Peyer's patch (tissue), 4 donors: Measurements from ENCODE around the gene CD248. TPM values are rescaled to one million over a fixed set of nuclear protein-coding genes. Genes with fewer than 3 reads are reported as not detected.
A peak's percentile ranks its signal among the peaks of the same experiment; 100 is the strongest.

Source experiments
- DNase-seq, 3 donors: peaks; one replicate each; pipeline ENCODE4 v3.0.0-alpha.2; 2017 to 2019
- H3K27ac ChIP-seq, 4 donors: fragments of 200-600 bp; sonication (generic); one replicate each; pipeline ENCODE4 v1.5.1; 2016 to 2019
- H3K27me3 ChIP-seq, 2 donors: fragments of 200-600 bp; sonication (generic); one replicate each; pipeline ENCODE4 v1.5.1; 2019
- H3K36me3 ChIP-seq, 3 donors: fragments of 200-600 bp; sonication (generic); one replicate each; pipeline ENCODE4 v1.5.1; 2016 to 2019
- H3K4me1 ChIP-seq, 4 donors: fragments of 200-600 bp; sonication (generic); one replicate each; pipeline ENCODE4 v1.5.1; 2016 to 2019
- H3K4me3 ChIP-seq, 4 donors: fragments of 200-600 bp; sonication (generic); 1 replicate in 3 of 4; 2 replicates in 1 of 4; pipeline ENCODE4 v1.5.1; 2016 to 2019; ENCODE audit warnings: mild to moderate bottlenecking in 1 of 4
- H3K9me3 ChIP-seq, 4 donors: fragments of 200-600 bp; sonication (generic); one replicate each; pipeline ENCODE4 v1.5.1; 2016 to 2019; ENCODE audit warnings: mild to moderate bottlenecking in 1 of 4
- CTCF ChIP-seq, 6 experiments: fragments of 450-650 bp in 4 of 6; fragments of 200-600 bp in 2 of 6; sonication (generic) in 1 of 6; IDR thresholded peaks; one replicate each; pipeline ENCODE4 v1.5.1; 2017 to 2019; ENCODE audit warnings: antibody characterized with exemption in 6 of 6, mild to moderate bottlenecking in 3 of 6, moderate library complexity in 1 of 6
- POLR2A ChIP-seq, 2 donors: fragments of 450-650 bp; IDR thresholded peaks; one replicate each; pipeline ENCODE4 v1.5.1; 2017; ENCODE audit warnings: antibody characterized with exemption in 2 of 2, mild to moderate bottlenecking in 2 of 2, moderate library complexity in 2 of 2
- total RNA-seq, 4 donors: library from RNA; depleted of rRNA; stranded (reverse); fragments of >200 nt; gene quantifications; one replicate each; pipeline ENCODE4 v1.1.0, GENCODE V29; 2016

Gene CD248
- total RNA-seq, 4 donors from 2014 or later, result 2.9 to 44.6 (median 12.0) TPM

- Histone ChIP-seq H3K4me3 (peak within 1 kb of the TSS; percentile 66 to 99 (median 90)), H3K27me3 (no peaks in the 10 kb centered on the region), H3K36me3 (peaks cover 0 to 22% (median 0%) of the 10 kb centered on the region in 3 donors), H3K9me3 (no peaks in the 10 kb centered on the region), H3K27ac (peak within 1 kb of the TSS; percentile 72 to 99 (median 78)), H3K4me1 (peaks cover 18 to 46% (median 20%) of the 10 kb centered on the region in 4 donors)
- TF ChIP-seq CTCF (IDR thresholded peaks at IDR 0.05) (peak in 4 of 6 experiments; percentile 35 to 58 (median 44)), POLR2A (IDR thresholded peaks at IDR 0.05) (peak; percentile 89 to 93)
- peak; percentile 98 to 99 (median 99) for DNase-seq
Observed at GRCh38 chr11:66344550-66345315, 27.9 kb upstream of the CD248 start, which contains the start of gene BRMS1. Gene BRMS1, minus strand, starts transcription at chr11:66345104. Its CDS starts 2,870 bp downstream, at chr11:66342234.

GRCh38 chr11:66343176-66343575 lies 26.3 kb upstream of the CD248 start:
- Histone ChIP-seq H3K36me3 (peaks cover 0 to 38% (median 0%) of the 10 kb centered on the region in 3 donors), H3K4me1 (peaks cover 18 to 35% (median 20%) of the 10 kb centered on the region in 4 donors), H3K9me3 (no peaks in the 10 kb centered on the region), H3K4me3 (no peak overlapping the region), H3K27ac (no peak overlapping the region), H3K27me3 (no peaks in the 10 kb centered on the region)
- TF ChIP-seq POLR2A (IDR thresholded peaks at IDR 0.05) (no peak), CTCF (IDR thresholded peaks at IDR 0.05) (no peak)
- no peak for DNase-seq

DNA sequence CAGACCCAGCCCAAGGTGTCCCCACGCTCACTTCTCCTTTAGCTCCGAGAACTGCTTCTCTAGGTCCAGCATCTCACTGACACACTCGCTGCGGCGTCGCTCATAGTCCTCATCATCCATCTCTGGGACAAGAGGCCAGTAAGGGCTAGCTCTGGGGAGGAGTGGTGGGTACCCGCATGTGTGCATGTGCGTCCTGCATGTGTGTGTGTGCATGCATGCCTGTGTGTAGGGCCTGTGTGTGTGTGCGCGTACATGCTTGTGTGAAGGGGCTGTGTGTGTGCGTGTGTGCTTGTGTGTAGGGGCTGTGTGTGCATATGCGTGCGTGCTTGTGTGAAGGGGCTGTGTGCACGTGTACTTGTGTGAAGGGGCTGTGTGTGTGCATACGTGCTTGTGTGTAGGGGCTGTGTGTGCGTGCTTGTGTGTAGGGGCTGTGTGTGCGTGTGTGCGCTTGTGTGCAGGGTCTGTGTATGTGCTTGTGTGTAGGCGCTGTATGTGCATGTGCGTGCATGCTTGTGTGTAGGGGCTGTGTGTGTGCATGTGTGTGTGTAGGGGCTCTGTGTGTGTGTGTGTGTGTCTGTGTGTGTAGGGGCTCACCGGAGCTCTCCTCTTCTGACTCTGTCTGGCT lies 24.8 kb upstream of the CD248 start:
- Histone ChIP-seq H3K9me3 (no peaks in the 10 kb centered on the region), H3K4me3 (no peak overlapping the region), H3K36me3 (peaks cover 0 to 47% (median 0%) of the 10 kb centered on the region in 3 donors), H3K27ac (no peak overlapping the region), H3K4me1 (peaks cover 18 to 37% (median 22%) of the 10 kb centered on the region in 4 donors), H3K27me3 (no peaks in the 10 kb centered on the region)
- DNase-seq, result no peak
- TF ChIP-seq POLR2A (IDR thresholded peaks at IDR 0.05), result no peak
- TF ChIP-seq CTCF (IDR thresholded peaks at IDR 0.05), result no peak

- Histone ChIP-seq H3K27me3 (no peaks in the 10 kb centered on the region), H3K4me3 (no peak overlapping the region), H3K9me3 (no peaks in the 10 kb centered on the region), H3K27ac (no peak overlapping the region), H3K36me3 (peaks cover 0 to 47% (median 0%) of the 10 kb centered on the region in 3 donors), H3K4me1 (peaks cover 13 to 36% (median 24%) of the 10 kb centered on the region in 4 donors)
- TF ChIP-seq POLR2A (IDR thresholded peaks at IDR 0.05), result no peak
- no peak for TF ChIP-seq CTCF (IDR thresholded peaks at IDR 0.05)
- DNase-seq, result no peak
Observed at GRCh38 chr11:66340596-66341501, 24.0 kb upstream of the CD248 start.
